Endodermal cell (in vitro differentiated cells): Measurements from ENCODE around the gene PRODH2. TPM values are rescaled to one million over a fixed set of nuclear protein-coding genes. Genes with fewer than 3 reads are reported as not detected.

Source experiments
- DNase-seq: peaks from one replicate; pipeline ENCODE4 v3.0.0-alpha.2; 2017
- H3K27ac ChIP-seq: 2 replicates; pipeline ENCODE4 v1.5.1; 2013; ENCODE audit warnings: mild to moderate bottlenecking, low read depth, low read length, moderate library complexity
- H3K27me3 ChIP-seq: 2 replicates; pipeline ENCODE4 v1.6.1; 2013; ENCODE audit warnings: mild to moderate bottlenecking, low read length, moderate library complexity; ENCODE audit not compliant: insufficient read depth, control insufficient read depth, poor library complexity, severe bottlenecking
- H3K36me3 ChIP-seq: 2 replicates; pipeline ENCODE4 v1.7.0; 2013; ENCODE audit warnings: mild to moderate bottlenecking, low read length, moderate library complexity; ENCODE audit not compliant: control insufficient read depth, insufficient read depth
- H3K4me1 ChIP-seq: one replicate; pipeline ENCODE4 v1.7.0; 2013; ENCODE audit warnings: low read length; ENCODE audit not compliant: control insufficient read depth, insufficient read depth
- H3K4me3 ChIP-seq: 2 replicates; pipeline ENCODE4 v1.5.1; 2013; ENCODE audit warnings: mild to moderate bottlenecking, low read length, moderate library complexity
- H3K9ac ChIP-seq: 2 replicates; pipeline ENCODE4 v1.6.1; 2013; ENCODE audit warnings: mild to moderate bottlenecking, low read length, moderate library complexity; ENCODE audit not compliant: poor library complexity, severe bottlenecking; ENCODE audit errors: extremely low read depth
- H3K9me3 ChIP-seq: 2 replicates; pipeline ENCODE4 v1.6.1; 2013; ENCODE audit warnings: mild to moderate bottlenecking, low read length, moderate library complexity; ENCODE audit not compliant: control insufficient read depth
- H3K27ac Mint-ChIP-seq: 2 replicates; pipeline ENCODE4 v1.8.0; 2020; ENCODE audit warnings: mixed read lengths
- H3K27me3 Mint-ChIP-seq: 2 replicates; pipeline ENCODE4 v1.8.0; 2021; ENCODE audit warnings: mild to moderate bottlenecking, mixed read lengths; ENCODE audit not compliant: insufficient read depth
- H3K36me3 Mint-ChIP-seq: 2 replicates; pipeline ENCODE4 v1.8.0; 2020; ENCODE audit warnings: low read depth, mixed read lengths
- H3K4me1 Mint-ChIP-seq: 2 replicates; pipeline ENCODE4 v1.8.0; 2020; ENCODE audit warnings: mixed read lengths
- H3K4me3 Mint-ChIP-seq: 2 replicates; pipeline ENCODE4 v1.8.0; 2020; ENCODE audit warnings: mild to moderate bottlenecking, moderate library complexity, mixed read lengths
- H3K9me3 Mint-ChIP-seq: 2 replicates; pipeline ENCODE4 v1.8.0; 2020; ENCODE audit warnings: mild to moderate bottlenecking, mixed read lengths
- WGBS, 2 experiments: methylation state at CpG; one replicate each; pipeline versions ENCODE4 v1.1.5 to v1.1.7; 2013; ENCODE audit warnings: missing lambda C conversion rate in 2 of 2, mixed read lengths in 1 of 2; ENCODE audit not compliant: insufficient coverage in 1 of 2, insufficient read length in 1 of 2; 5-methylcytosine and 5-hydroxymethylcytosine counted together
- long read RNA-seq, 4 experiments: library from polyadenylated mRNA in 2 of 4; library from RNA in 1 of 4; library from capped mRNA in 1 of 4; stranded (forward) in 3 of 4; unstranded in 1 of 4; transcript quantifications; one replicate each; pipeline ENCODE4 v2.0.0, GENCODE V29; 2020 to 2021; ENCODE audit warnings: inconsistent platforms in 1 of 4
- polyA plus RNA-seq, 2 experiments: library from polyadenylated mRNA; stranded (reverse); fragments of 50-300 nt; gene quantifications; one replicate each; pipeline ENCODE4 v1.2.3, GENCODE V29; 2013
- total RNA-seq, 2 donors: library from RNA; stranded (reverse); fragmentation: NEBNext Ultra II Directional in 1 of 2; extraction: Animal tissue kit (Norgen Biotek cat#: 25700) in 1 of 2; gene quantifications; 2 replicates in 1 of 2; 3 replicates in 1 of 2; pipeline ENCODE4 v1.2.1, GENCODE V29; 2021
- TF ChIP-seq, protein P1 (sequence below): fragments of 200-600 bp; sonication (generic); conservative IDR thresholded peaks from 2 replicates; pipeline ENCODE4 v1.5.0; 2021; ENCODE audit warnings: antibody characterized with exemption, mild to moderate bottlenecking

PRODH2 gene, protein sequence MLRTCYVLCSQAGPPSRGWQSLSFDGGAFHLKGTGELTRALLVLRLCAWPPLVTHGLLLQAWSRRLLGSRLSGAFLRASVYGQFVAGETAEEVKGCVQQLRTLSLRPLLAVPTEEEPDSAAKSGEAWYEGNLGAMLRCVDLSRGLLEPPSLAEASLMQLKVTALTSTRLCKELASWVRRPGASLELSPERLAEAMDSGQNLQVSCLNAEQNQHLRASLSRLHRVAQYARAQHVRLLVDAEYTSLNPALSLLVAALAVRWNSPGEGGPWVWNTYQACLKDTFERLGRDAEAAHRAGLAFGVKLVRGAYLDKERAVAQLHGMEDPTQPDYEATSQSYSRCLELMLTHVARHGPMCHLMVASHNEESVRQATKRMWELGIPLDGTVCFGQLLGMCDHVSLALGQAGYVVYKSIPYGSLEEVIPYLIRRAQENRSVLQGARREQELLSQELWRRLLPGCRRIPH
- 1 to 10 TPM; 1.0 to 1.5 TPM for total RNA-seq
- 0.50 TPM for polyA plus RNA-seq (2013, experiment 1 of 2)
- not detected for polyA plus RNA-seq (2013, experiment 2 of 2)
- long read RNA-seq, experiment 1 = 0 reads
- long read RNA-seq, experiment 2, partial matches to known transcripts = 1 of 3 reads
- long read RNA-seq, experiment 2, other reads (novel, unspliced or antisense) = 2 of 3 reads
- long read RNA-seq, experiment 3, partial matches to known transcripts = 1 of 4 reads
- long read RNA-seq, experiment 3, other reads (novel, unspliced or antisense) = 3 of 4 reads
- long read RNA-seq, experiment 4, partial matches to known transcripts = 2 of 7 reads
- long read RNA-seq, experiment 4, other reads (novel, unspliced or antisense) = 4 of 7 reads

DNA sequence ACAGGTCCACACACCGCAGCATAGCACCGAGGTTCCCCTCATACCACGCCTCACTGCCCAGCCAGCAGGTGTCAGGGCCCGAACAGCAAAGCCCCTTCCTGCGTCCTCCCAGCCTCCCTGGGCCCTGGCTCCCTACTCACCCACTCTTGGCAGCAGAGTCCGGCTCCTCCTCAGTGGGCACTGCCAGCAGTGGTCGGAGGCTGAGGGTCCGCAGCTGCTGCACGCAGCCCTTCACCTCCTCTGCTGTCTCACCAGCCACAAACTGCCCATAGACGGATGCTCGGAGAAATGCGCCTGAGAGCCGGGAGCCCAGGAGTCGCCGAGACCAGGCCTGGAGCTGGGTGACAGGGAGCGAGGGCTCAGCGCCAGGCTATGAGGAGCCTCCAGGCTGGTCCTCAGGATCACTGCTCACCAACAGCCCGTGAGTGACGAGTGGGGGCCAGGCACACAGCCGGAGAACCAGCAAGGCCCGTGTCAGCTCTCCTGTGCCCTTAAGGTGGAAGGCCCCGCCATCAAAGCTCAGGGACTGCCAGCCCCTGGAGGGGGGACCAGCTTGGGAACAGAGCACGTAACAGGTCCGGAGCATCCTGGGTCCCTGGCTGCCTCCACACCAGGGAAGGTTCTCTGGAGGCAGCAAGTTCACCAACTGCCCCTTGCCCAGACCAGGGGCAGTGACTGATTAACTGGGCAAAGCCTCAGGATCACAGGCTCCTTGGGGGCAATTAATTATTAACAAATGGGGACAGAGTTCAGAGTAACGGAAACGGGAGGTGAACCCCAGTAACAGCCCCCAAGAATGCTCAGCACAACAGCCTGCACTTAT, at the start of gene PRODH2:
PRODH2 (minus strand) TSS at position 626 of the 823 bp plus-strand sequence; CDS start at position 586, 40 bp downstream.
- Mint-ChIP-seq H3K4me1 (peaks cover 4% of the 10 kb centered on the region), H3K9me3 (no peaks in the 10 kb centered on the region), H3K4me3 (no peak within 1 kb of the TSS), H3K36me3 (no peaks in the 10 kb centered on the region), H3K27ac (no peak within 1 kb of the TSS), H3K27me3 (peaks cover 5% of the 10 kb centered on the region)
- H3K9me3 ChIP-seq = no peaks in the 10 kb centered on the region
- H3K4me3 ChIP-seq = no peak within 1 kb of the TSS
- no peak within 1 kb of the TSS for H3K27ac ChIP-seq
- no peak within 1 kb of the TSS for H3K9ac ChIP-seq
- H3K27me3 ChIP-seq = no peaks in the 10 kb centered on the region
- TF ChIP-seq, protein P1, sequence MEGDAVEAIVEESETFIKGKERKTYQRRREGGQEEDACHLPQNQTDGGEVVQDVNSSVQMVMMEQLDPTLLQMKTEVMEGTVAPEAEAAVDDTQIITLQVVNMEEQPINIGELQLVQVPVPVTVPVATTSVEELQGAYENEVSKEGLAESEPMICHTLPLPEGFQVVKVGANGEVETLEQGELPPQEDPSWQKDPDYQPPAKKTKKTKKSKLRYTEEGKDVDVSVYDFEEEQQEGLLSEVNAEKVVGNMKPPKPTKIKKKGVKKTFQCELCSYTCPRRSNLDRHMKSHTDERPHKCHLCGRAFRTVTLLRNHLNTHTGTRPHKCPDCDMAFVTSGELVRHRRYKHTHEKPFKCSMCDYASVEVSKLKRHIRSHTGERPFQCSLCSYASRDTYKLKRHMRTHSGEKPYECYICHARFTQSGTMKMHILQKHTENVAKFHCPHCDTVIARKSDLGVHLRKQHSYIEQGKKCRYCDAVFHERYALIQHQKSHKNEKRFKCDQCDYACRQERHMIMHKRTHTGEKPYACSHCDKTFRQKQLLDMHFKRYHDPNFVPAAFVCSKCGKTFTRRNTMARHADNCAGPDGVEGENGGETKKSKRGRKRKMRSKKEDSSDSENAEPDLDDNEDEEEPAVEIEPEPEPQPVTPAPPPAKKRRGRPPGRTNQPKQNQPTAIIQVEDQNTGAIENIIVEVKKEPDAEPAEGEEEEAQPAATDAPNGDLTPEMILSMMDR = no peak
- DNase-seq = no peak
- H3K36me3 ChIP-seq = no peaks in the 10 kb centered on the region
- WGBS, 2 experiments = 84 to 89% methylated on average over 22 to 26 of the region's 26 CpGs
- no peaks in the 10 kb centered on the region for H3K4me1 ChIP-seq

DNA sequence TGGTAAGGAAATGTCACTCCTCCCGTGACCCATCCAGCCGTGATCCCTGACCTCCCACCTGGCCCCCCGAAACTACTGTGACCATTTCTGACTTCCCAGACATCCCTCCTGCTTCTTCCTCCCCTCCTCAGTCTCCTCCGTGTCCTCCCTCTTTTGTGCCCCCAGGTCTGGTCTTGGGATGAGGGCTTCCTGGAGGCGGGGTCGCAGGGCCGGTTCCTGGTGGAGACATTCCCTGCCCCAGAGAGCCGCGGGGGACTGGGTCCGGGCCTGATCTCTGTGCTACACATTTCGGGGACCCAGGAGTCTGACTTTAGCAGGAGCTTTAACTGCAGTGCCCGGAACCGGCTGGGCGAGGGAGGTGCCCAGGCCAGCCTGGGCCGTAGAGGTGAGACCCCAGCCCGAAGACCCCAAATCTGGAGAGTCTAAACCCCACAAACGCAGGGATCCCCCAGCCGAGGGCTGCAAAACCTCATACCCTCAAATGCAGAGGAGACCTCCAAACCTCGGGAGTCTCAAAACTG, 49.1 kb upstream of the PRODH2 start:
- peak overlapping the region; percentile 60 for H3K4me3 ChIP-seq
- DNase-seq = peak; percentile 63

More for the DNA sequence above, 49.1 kb upstream of the PRODH2 start:
- WGBS, 2 experiments = 51 to 57% methylated on average over 16 to 19 of the region's 19 CpGs
- no peak overlapping the region for H3K9ac ChIP-seq
- Mint-ChIP-seq H3K4me1 (peaks cover 8% of the 10 kb centered on the region), H3K27me3 (peaks cover 87% of the 10 kb centered on the region), H3K4me3 (peak overlapping the region; percentile 57), H3K27ac (no peak overlapping the region), H3K36me3 (no peaks in the 10 kb centered on the region), H3K9me3 (no peaks in the 10 kb centered on the region)
- H3K27ac ChIP-seq = no peak overlapping the region
- no peaks in the 10 kb centered on the region for H3K4me1 ChIP-seq
- TF ChIP-seq, protein P1 = no peak
- H3K36me3 ChIP-seq = no peaks in the 10 kb centered on the region
- no peaks in the 10 kb centered on the region for H3K9me3 ChIP-seq
- peaks cover 93% of the 10 kb centered on the region for H3K27me3 ChIP-seq
